NT2/D1 (cell line): ENCODE measurements around the gene TOP3B.

Experiments used
- DNase-seq: peaks from one replicate; pipeline ENCODE4 v3.0.0-alpha.2; 2011; ENCODE audit warnings: low read depth, low spot score
- H3K27me3 ChIP-seq: 2 replicates; pipeline ENCODE4 v1.6.0; 2011; ENCODE audit warnings: mild to moderate bottlenecking; ENCODE audit not compliant: insufficient read length, insufficient read depth
- H3K36me3 ChIP-seq: 2 replicates; pipeline ENCODE4 v1.6.1; 2011; ENCODE audit warnings: mild to moderate bottlenecking, low read length, mixed read lengths; ENCODE audit not compliant: insufficient read depth, insufficient read length
- H3K4me1 ChIP-seq: 2 replicates; pipeline ENCODE4 v1.5.1; 2011; ENCODE audit not compliant: insufficient read depth, insufficient read length
- H3K4me3 ChIP-seq: 2 replicates; pipeline ENCODE4 v1.5.1; 2011; ENCODE audit warnings: low read depth; ENCODE audit not compliant: insufficient read length
- H3K9ac ChIP-seq: 2 replicates; pipeline ENCODE4 v1.6.0; 2011; ENCODE audit warnings: low read depth; ENCODE audit not compliant: insufficient read length
- H3K9me3 ChIP-seq: 2 replicates; pipeline ENCODE4 v1.5.1; 2011; ENCODE audit warnings: mild to moderate bottlenecking, low read length; ENCODE audit not compliant: insufficient read depth
- SUZ12 ChIP-seq: IDR thresholded peaks from 2 replicates; pipeline ENCODE4 v1.6.1; 2011; ENCODE audit not compliant: insufficient read length, insufficient read depth; ENCODE audit errors: extremely low read depth
- YY1 ChIP-seq: IDR thresholded peaks from 2 replicates; pipeline ENCODE4 v1.6.1; 2011; ENCODE audit not compliant: insufficient read length, insufficient read depth
- ZNF274 ChIP-seq: IDR thresholded peaks from 2 replicates; pipeline ENCODE4 v1.6.1; 2011; ENCODE audit warnings: mild to moderate bottlenecking, low read depth, low read length

Gene TOP3B

DNA sequence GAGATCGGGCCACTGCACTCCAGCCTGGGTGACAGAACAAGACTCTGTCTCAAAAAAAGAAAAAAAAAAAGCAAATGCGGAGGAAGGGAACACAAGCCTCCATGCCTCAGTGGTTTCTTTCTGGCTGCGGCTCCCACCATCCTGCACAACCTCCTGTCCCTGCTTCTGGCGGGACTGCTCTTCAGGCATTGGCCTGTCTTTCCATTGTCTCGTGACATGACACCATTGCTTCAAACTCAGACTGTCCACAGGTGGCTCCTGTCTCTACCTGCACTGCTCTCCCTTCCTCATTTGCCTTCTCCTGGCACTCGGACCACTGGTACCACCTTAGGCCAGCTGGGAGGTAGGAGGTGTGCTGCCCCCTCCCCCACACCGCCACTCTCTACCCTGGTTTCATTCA lies 19.3 kb downstream of the TOP3B start:
- H3K36me3 ChIP-seq = peaks cover 92% of the 10 kb centered on the region

GRCh38 chr22:21962655-21962949 lies 20.0 kb downstream of the TOP3B start:
- Histone ChIP-seq H3K9me3 (no peaks in the 10 kb centered on the region), H3K27me3 (no peaks in the 10 kb centered on the region), H3K4me1 (no peaks in the 10 kb centered on the region), H3K36me3 (peaks cover 85% of the 10 kb centered on the region), H3K9ac (no peak overlapping the region), H3K4me3 (no peak overlapping the region)
- TF ChIP-seq SUZ12 (no peak), YY1 (no peak), ZNF274 (no peak)
- no peak for DNase-seq

More for the DNA sequence above, 19.3 kb downstream of the TOP3B start:
- Histone ChIP-seq H3K27me3 (no peaks in the 10 kb centered on the region), H3K9me3 (no peaks in the 10 kb centered on the region), H3K4me3 (no peak overlapping the region), H3K9ac (no peak overlapping the region), H3K4me1 (no peaks in the 10 kb centered on the region)
- DNase-seq = no peak
- no peak for TF ChIP-seq SUZ12
- TF ChIP-seq ZNF274 = no peak

DNA sequence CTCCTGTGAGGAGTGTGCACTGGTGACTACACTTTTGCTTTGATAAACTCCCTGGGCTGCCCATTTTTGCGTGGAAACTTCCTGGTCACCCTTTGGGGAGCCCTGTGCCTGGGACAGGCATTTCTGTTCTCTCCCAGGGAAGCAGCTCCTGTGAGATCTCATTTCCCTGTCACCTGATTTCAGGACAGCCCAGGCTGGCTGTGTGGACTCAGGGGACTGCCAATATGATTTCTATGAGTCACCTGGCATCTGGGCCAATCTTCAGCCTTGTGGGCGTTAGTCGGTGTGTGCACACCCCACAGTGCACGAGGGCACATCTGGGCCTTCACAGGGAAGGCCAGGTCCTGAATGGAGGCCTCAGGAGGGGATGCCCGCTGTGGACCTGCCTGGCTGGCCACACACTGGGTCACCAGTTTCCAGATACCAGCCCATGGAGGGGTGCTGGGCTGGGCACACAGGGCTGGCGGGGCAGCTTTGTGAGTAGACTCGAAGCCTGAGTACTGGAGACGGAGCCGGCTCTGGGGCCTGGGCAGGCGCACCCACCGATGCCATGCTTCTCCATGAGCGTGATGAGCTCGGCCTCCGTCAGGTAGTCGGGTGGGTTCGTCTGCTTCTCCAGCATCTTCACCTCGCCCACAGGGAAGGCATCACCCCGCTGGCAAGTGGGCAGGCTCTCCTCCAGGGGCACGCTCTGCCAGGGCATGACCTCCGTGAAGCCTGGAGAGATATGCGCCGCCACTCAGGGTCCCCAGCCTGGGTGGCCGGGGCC lies 20.5 kb downstream of the TOP3B start:
- Histone ChIP-seq H3K27me3 (no peaks in the 10 kb centered on the region), H3K9me3 (no peaks in the 10 kb centered on the region), H3K4me3 (no peak overlapping the region), H3K4me1 (no peaks in the 10 kb centered on the region), H3K36me3 (peaks cover 80% of the 10 kb centered on the region), H3K9ac (no peak overlapping the region)
- DNase-seq = no peak
- TF ChIP-seq YY1 = no peak
- no peak for TF ChIP-seq SUZ12
- no peak for TF ChIP-seq ZNF274

DNA sequence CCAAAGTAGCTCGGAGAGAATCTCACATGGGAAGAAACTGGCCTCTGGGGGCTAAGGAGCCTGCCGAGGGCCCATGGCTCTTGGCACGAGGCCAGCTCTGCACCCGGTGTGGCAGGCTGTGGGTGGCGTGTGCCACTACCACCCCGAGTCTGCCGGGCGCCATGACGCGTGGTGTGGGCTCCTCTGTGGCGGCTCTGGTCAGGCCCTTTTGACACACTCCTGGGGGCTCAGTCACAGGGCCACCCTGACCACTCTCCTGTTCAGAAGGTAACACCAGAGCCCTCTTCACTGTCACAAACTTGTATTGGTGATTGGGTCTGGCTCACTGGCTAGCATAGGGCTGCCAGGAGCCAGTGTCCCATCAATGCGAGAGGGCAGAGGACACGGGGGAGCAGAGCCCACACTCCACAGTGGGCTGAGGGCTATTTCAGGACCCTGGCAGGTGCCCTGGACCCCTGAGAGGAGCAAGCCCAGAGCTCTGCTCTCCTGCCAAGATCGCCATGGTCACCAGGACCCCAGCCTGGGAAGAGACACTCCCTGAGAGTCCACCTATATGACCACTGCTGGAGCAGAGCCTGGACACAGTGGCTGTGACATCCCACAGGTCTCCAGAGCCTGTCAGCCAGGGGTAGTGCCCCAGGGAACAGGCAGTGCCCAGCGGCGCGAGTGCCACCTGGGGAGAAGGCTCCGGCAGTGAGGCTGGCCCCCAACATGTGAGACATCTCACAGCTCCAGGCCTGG lies 21.3 kb downstream of the TOP3B start:
- Histone ChIP-seq H3K9me3 (no peaks in the 10 kb centered on the region), H3K9ac (no peak overlapping the region), H3K27me3 (no peaks in the 10 kb centered on the region), H3K36me3 (peaks cover 72% of the 10 kb centered on the region), H3K4me1 (no peaks in the 10 kb centered on the region), H3K4me3 (no peak overlapping the region)
- TF ChIP-seq SUZ12 (no peak), YY1 (no peak), ZNF274 (no peak)
- no peak for DNase-seq

- H3K9ac ChIP-seq = no peak overlapping the region
- TF ChIP-seq YY1 (no peak), SUZ12 (no peak), ZNF274 (no peak)
- H3K27me3 ChIP-seq = no peaks in the 10 kb centered on the region
- no peaks in the 10 kb centered on the region for H3K4me1 ChIP-seq
- DNase-seq = no peak
- H3K9me3 ChIP-seq = no peaks in the 10 kb centered on the region
- no peak overlapping the region for H3K4me3 ChIP-seq
- peaks cover 66% of the 10 kb centered on the region for H3K36me3 ChIP-seq
Observed at GRCh38 chr22:21960200-21961126, 22.1 kb downstream of the TOP3B start.

GRCh38 chr22:21959274-21960074 lies 23.1 kb downstream of the TOP3B start:
- Histone ChIP-seq H3K4me1 (no peaks in the 10 kb centered on the region), H3K4me3 (no peak overlapping the region), H3K27me3 (no peaks in the 10 kb centered on the region), H3K36me3 (peaks cover 57% of the 10 kb centered on the region), H3K9ac (no peak overlapping the region), H3K9me3 (no peaks in the 10 kb centered on the region)
- no peak for DNase-seq
- TF ChIP-seq SUZ12 = no peak
- no peak for TF ChIP-seq YY1
- TF ChIP-seq ZNF274 = no peak
